Measurements from ENCODE around the gene VAV3.

The VAV3 gene, protein sequence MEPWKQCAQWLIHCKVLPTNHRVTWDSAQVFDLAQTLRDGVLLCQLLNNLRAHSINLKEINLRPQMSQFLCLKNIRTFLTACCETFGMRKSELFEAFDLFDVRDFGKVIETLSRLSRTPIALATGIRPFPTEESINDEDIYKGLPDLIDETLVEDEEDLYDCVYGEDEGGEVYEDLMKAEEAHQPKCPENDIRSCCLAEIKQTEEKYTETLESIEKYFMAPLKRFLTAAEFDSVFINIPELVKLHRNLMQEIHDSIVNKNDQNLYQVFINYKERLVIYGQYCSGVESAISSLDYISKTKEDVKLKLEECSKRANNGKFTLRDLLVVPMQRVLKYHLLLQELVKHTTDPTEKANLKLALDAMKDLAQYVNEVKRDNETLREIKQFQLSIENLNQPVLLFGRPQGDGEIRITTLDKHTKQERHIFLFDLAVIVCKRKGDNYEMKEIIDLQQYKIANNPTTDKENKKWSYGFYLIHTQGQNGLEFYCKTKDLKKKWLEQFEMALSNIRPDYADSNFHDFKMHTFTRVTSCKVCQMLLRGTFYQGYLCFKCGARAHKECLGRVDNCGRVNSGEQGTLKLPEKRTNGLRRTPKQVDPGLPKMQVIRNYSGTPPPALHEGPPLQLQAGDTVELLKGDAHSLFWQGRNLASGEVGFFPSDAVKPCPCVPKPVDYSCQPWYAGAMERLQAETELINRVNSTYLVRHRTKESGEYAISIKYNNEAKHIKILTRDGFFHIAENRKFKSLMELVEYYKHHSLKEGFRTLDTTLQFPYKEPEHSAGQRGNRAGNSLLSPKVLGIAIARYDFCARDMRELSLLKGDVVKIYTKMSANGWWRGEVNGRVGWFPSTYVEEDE

DNA sequence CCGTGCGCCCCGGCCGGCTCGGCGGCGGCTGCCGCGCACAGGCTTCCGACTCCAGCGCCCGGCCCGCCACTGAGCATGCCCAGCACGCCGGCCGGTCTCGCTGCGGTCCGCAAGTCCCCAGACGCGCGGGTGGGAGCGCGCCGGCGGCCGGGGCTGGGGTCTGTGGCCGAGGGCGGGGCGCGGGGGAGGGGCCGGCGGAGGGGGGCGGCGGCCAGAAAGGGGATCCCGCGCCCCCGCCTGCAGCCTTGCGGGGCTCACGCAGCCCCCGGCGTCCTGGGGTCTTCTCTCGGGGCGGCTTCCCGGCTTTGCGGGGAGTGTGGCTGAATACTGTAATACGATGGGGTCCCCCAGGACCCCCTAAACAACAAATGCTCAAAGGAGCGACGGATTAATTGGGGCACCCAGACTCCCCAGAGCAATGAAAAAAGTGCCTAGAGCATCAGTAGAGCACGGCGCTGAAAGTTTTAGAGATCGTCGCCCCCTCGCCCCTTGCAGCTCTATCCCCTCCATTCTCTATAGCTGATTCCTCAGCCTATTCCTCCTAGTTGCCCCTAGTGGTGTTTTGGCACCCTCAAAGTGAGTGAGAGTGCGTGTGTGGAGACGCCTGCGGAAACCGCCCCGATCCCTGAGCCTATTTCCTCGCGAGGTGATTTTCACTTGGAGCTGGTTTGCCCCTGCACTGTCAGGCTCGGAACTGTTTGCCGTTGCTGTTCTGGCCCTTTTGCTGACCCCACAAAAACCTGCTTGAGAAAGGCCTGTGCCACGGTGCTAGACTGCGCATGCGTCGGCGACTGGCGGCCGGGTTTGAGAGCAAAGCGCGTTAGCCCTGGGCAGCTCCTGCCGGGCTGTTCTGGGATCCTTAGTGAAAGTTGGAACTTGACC lies at the start of gene VAV3:
Gene VAV3 (minus strand): TSS at position 71 of the 882 bp plus-strand sequence. CDS start 311 bp downstream, outside the sequence.
- H3K4me3 ChIP-seq (replicated peaks; ENCODE audit: low read depth, low read length) = peak within 1 kb of the TSS; percentile 41
- TF ChIP-seq, protein P1, sequence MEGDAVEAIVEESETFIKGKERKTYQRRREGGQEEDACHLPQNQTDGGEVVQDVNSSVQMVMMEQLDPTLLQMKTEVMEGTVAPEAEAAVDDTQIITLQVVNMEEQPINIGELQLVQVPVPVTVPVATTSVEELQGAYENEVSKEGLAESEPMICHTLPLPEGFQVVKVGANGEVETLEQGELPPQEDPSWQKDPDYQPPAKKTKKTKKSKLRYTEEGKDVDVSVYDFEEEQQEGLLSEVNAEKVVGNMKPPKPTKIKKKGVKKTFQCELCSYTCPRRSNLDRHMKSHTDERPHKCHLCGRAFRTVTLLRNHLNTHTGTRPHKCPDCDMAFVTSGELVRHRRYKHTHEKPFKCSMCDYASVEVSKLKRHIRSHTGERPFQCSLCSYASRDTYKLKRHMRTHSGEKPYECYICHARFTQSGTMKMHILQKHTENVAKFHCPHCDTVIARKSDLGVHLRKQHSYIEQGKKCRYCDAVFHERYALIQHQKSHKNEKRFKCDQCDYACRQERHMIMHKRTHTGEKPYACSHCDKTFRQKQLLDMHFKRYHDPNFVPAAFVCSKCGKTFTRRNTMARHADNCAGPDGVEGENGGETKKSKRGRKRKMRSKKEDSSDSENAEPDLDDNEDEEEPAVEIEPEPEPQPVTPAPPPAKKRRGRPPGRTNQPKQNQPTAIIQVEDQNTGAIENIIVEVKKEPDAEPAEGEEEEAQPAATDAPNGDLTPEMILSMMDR (IDR thresholded peaks at IDR 0.05; ENCODE audit: low read depth, low read length, missing control alignments) = no peak
- DNase-seq (ENCODE audit: extremely low read depth, low read depth) = peak; percentile 25

DNA sequence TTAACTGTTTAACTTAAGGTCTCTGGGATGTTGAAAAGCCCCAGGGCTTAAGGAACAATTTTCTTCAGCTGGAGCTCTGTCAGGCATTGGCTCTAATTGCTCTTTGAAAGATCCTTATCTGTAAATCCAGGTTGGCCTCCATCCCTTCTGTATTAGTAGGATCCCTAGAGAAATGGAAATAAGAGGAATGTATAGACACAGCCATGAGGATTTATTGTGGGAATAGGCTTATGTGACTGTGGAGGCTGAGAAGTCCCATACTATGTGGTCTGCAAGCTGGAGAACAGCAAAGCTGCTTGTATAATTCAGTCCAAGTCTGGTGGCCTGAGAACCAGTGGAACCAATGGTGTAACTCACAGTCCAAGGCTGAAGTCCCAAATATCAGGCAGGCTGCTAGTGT lies 47.6 kb upstream of the VAV3 start:
- TF ChIP-seq, protein P1 (IDR thresholded peaks at IDR 0.05; ENCODE audit: low read depth, low read length, missing control alignments) = no peak
- no peak overlapping the region for H3K4me3 ChIP-seq (replicated peaks; ENCODE audit: low read depth, low read length)
- DNase-seq (ENCODE audit: extremely low read depth, low read depth) = no peak

DNA sequence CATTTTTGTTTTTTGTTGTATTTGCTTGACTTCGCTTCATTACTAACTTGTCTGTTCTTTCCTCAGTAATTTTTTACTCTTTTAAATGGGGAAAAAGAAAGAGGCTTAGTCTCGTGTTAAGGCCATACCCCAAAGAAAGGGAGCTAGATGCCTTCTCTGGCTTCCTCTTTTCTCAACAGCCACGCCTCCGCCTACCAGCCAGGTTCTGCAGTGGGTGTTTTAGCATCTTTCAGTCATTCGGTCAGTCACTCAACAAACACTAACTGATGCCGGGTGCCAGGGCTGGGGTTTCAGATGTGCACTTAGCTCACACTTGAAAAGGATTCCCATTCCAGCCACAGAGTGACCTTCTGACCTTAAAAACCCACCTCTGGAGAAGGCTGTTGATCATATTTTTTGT lies 46.3 kb upstream of the VAV3 start:
- H3K4me3 ChIP-seq (replicated peaks; ENCODE audit: low read depth, low read length) = no peak overlapping the region
- DNase-seq (ENCODE audit: extremely low read depth, low read depth) = no peak
- TF ChIP-seq, protein P1 (IDR thresholded peaks at IDR 0.05; ENCODE audit: low read depth, low read length, missing control alignments) = no peak

DNA sequence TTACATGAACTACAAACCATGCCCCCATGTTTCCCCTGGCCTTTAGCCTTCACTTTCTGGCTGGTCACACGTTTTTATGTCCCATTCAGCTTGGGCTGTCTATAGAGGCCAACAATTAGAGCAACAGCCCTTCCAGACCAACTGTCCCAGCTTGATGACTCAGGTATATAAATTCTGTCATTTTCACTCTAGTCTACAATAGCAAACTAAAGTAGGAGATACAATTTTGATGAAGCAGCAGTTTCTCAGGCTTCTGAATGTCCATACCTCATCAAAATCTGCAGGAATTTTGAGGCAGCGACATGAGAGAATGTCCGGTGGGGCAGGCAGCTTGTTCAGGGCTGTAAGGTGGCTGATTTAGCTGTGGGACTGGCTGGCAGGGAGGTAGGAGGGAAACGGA lies 45.6 kb upstream of the VAV3 start:
- no peak overlapping the region for H3K4me3 ChIP-seq (replicated peaks; ENCODE audit: low read depth, low read length)
- DNase-seq (ENCODE audit: extremely low read depth, low read depth) = no peak
- TF ChIP-seq, protein P1 (IDR thresholded peaks at IDR 0.05; ENCODE audit: low read depth, low read length, missing control alignments) = no peak

DNA sequence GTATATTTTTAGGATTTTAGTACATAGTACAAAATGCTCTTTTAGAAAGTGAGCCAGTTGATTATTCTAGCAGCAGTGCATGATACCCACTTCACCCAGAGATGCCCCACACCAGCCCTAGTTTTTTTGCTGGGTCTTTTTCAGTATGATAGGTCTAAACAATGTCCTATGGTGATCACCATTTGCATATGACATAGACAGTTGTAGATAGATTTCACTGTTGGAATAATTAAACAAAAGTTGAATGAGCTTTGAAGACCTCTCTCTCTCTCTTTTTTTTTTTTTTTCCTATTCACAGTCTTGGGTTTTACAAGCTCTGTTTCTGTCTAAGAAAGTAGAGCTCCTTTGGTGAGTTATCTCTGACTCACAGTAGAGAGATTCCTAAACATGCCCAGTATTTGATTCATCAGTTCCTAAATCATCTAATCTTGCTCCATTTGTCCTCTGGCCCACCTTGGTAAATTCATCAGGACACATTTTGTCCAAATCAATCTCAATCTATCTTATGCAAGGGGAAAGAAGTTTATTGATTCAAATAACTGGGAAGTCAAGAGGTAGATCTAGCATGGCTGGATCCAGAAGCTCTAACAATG lies 44.7 kb upstream of the VAV3 start:
- TF ChIP-seq, protein P1 (IDR thresholded peaks at IDR 0.05; ENCODE audit: low read depth, low read length, missing control alignments) = no peak
- H3K4me3 ChIP-seq (replicated peaks; ENCODE audit: low read depth, low read length) = no peak overlapping the region
- no peak for DNase-seq (ENCODE audit: extremely low read depth, low read depth)

DNA sequence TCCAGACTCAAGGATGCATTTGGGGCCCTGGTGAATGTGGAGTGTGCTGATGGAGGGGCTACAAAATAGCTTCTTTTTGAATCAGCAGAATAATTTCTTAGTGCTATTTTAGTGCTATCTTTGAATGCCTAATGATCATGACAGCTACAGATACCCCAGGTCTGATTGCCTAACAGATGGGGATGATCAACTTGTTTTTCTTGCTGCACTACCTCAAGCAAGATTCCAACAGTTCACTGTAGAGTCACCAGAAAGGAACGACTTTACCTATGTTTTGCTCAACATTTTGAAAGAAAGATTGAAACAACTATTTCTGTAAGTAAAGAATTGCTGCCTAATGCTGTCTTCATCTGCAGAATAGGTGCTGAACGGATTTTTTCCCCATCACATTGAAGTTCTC lies 42.6 kb upstream of the VAV3 start:
- TF ChIP-seq, protein P1 (IDR thresholded peaks at IDR 0.05; ENCODE audit: low read depth, low read length, missing control alignments) = no peak
- no peak overlapping the region for H3K4me3 ChIP-seq (replicated peaks; ENCODE audit: low read depth, low read length)
- DNase-seq (ENCODE audit: extremely low read depth, low read depth) = no peak

All from HFF-Myc (cell line).